H7 (cell line): Measurements from ENCODE around the gene NUP214. TPM values are rescaled to one million over a fixed set of nuclear protein-coding genes. Genes with fewer than 3 reads are reported as not detected.

Source experiments
- DNase-seq: peaks from one replicate; pipeline ENCODE4 v3.0.0; 2012
- H3K27me3 ChIP-seq: 2 replicates; pipeline ENCODE4 v1.6.0; 2011; ENCODE audit warnings: mild to moderate bottlenecking, low read length; ENCODE audit not compliant: control insufficient read depth, insufficient read depth
- H3K36me3 ChIP-seq: replicated peaks from 2 replicates; pipeline ENCODE4 v1.5.1; 2011; ENCODE audit warnings: low read length; ENCODE audit not compliant: control insufficient read depth, insufficient read depth
- H3K4me3 ChIP-seq: 2 replicates; pipeline ENCODE4 v1.5.1; 2011; ENCODE audit warnings: low read depth, mild to moderate bottlenecking, control low read depth, low read length, moderate library complexity; ENCODE audit not compliant: insufficient read depth
- total RNA-seq: library from RNA; depleted of rRNA; stranded (reverse); fragments of >200 nt; shearing (Covaris generic); gene quantifications from 2 replicates; pipeline ENCODE4 v1.2.3, GENCODE V29; 2014

Gene NUP214
- total RNA-seq, 1 experiment from 2014 or later: 26.5 TPM

DNA sequence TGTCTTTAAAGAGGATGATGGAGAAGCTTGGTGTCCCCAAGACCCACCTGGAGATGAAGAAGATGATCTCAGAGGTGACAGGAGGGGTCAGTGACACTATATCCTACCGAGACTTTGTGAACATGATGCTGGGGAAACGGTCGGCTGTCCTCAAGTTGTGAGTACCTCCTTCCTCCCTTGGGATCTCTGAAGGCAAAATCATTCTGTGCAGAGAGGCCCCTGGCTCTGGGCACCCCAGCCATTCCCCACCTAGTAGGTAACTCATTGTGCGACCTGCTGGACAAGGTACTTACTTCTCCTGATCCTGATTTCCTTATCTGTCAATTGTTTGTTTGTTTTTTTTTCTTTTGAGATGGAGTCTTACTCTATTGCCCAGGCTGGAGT is 7.6 kb upstream of the NUP214 start:
- Histone ChIP-seq H3K4me3 (no peak overlapping the region), H3K36me3 (peaks cover 28% of the 10 kb centered on the region), H3K27me3 (no peaks in the 10 kb centered on the region)
- no peak for DNase-seq

GRCh38 chr9:131119600-131119999 is 5.8 kb upstream of the NUP214 start:
- peak; percentile 6 for DNase-seq
- Histone ChIP-seq H3K4me3 (no peak overlapping the region), H3K27me3 (no peaks in the 10 kb centered on the region), H3K36me3 (peaks cover 26% of the 10 kb centered on the region)

- H3K4me3 ChIP-seq: no peak overlapping the region
- peaks cover 26% of the 10 kb centered on the region for H3K36me3 ChIP-seq
- H3K27me3 ChIP-seq: no peaks in the 10 kb centered on the region
- peak; percentile 4 for DNase-seq
Measured at GRCh38 chr9:131120620-131121228, 4.7 kb upstream of the NUP214 start.

- Histone ChIP-seq H3K27me3 (no peaks in the 10 kb centered on the region), H3K4me3 (no peak overlapping the region), H3K36me3 (peaks cover 25% of the 10 kb centered on the region)
- no peak for DNase-seq
Measured at GRCh38 chr9:131121346-131121745, 4.0 kb upstream of the NUP214 start.

DNA sequence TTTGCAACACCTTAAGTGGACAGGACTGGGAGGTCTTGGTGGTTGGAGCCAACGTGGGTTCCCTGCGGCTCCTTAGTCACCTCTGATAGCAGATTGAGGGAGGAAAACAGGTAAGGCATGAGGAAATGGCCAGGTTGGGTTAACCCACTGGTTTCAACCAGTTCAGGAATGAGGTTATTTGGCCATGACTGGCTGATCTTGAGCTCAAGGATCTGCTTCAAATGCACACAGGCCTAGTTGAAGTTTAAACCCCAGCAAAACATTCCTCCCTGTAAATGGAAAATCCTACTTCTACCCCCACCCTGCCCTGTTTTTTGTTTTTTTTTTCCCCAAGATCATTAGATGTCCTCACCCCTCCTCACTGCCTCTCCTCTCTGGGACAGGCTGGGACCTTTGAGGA is 3.2 kb upstream of the NUP214 start:
- H3K36me3 ChIP-seq: peaks cover 25% of the 10 kb centered on the region
- H3K27me3 ChIP-seq: no peaks in the 10 kb centered on the region
- peak; percentile 4 for DNase-seq
- H3K4me3 ChIP-seq: no peak overlapping the region

- peaks cover 30% of the 10 kb centered on the region for H3K36me3 ChIP-seq
- no peak for DNase-seq
- peak overlapping the region; percentile 99 for H3K4me3 ChIP-seq
- no peaks in the 10 kb centered on the region for H3K27me3 ChIP-seq
Measured at GRCh38 chr9:131125038-131125287, 423 bp upstream of the NUP214 start.

- DNase-seq: peak; percentile 15
- peaks cover 23% of the 10 kb centered on the region for H3K36me3 ChIP-seq
- peak overlapping the region; percentile 99 for H3K4me3 ChIP-seq
Measured at GRCh38 chr9:131126059-131126426, 657 bp downstream of the NUP214 start.

GRCh38 chr9:131129183-131129582 is 3.8 kb downstream of the NUP214 start:
- no peak for DNase-seq
- no peak overlapping the region for H3K4me3 ChIP-seq
- no peaks in the 10 kb centered on the region for H3K27me3 ChIP-seq
- peaks cover 27% of the 10 kb centered on the region for H3K36me3 ChIP-seq

More at GRCh38 chr9:131126059-131126426, 657 bp downstream of the NUP214 start:
- no peaks in the 10 kb centered on the region for H3K27me3 ChIP-seq

- Histone ChIP-seq H3K27me3 (no peaks in the 10 kb centered on the region), H3K36me3 (peaks cover 46% of the 10 kb centered on the region), H3K4me3 (no peak overlapping the region)
- DNase-seq: no peak
Measured at GRCh38 chr9:131138676-131139075, 13.3 kb downstream of the NUP214 start.

- DNase-seq: no peak
- Histone ChIP-seq H3K4me3 (no peak overlapping the region), H3K27me3 (no peaks in the 10 kb centered on the region), H3K36me3 (peaks cover 49% of the 10 kb centered on the region)
Measured at GRCh38 chr9:131140112-131140511, 14.7 kb downstream of the NUP214 start.

- Histone ChIP-seq H3K36me3 (peaks cover 53% of the 10 kb centered on the region), H3K27me3 (no peaks in the 10 kb centered on the region), H3K4me3 (no peak overlapping the region)
- DNase-seq: no peak
Measured at GRCh38 chr9:131140550-131140949, 15.2 kb downstream of the NUP214 start.

DNA sequence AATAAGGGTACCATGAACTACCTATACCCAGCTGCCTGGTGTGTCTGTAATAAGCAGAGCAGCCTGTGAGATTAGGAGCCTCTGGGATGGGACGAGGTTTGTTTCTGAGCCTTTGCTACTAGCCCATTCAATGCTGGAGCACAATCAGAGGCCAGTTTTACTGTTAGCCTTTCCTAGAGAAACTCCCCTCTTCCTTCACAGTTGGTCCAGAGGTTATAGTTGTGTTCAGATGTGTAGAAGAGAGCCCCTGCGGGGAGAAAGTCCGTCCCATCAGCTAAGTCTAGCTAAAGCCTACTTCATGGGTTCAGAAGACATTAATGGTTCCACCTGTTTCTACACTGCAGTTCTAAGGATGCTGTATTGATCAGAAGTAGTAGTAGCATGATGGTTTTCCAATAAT is 16.8 kb downstream of the NUP214 start:
- H3K36me3 ChIP-seq: peaks cover 47% of the 10 kb centered on the region
- no peak for DNase-seq
- no peak overlapping the region for H3K4me3 ChIP-seq
- H3K27me3 ChIP-seq: no peaks in the 10 kb centered on the region

DNA sequence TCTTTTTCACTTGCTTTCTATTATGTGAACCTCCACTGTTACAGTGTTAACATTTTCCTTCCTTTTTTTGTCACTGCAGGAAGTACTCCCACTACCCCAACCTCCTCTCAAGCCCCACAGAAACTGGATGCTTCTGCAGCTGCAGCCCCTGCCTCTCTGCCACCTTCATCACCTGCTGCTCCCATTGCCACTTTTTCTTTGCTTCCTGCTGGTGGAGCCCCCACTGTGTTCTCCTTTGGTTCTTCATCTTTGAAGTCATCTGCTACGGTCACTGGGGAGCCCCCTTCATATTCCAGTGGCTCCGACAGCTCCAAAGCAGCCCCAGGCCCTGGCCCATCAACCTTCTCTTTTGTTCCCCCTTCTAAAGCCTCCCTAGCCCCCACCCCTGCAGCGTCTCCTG is 18.8 kb downstream of the NUP214 start:
- H3K4me3 ChIP-seq: no peak overlapping the region
- peaks cover 44% of the 10 kb centered on the region for H3K36me3 ChIP-seq
- no peaks in the 10 kb centered on the region for H3K27me3 ChIP-seq
- DNase-seq: no peak

DNA sequence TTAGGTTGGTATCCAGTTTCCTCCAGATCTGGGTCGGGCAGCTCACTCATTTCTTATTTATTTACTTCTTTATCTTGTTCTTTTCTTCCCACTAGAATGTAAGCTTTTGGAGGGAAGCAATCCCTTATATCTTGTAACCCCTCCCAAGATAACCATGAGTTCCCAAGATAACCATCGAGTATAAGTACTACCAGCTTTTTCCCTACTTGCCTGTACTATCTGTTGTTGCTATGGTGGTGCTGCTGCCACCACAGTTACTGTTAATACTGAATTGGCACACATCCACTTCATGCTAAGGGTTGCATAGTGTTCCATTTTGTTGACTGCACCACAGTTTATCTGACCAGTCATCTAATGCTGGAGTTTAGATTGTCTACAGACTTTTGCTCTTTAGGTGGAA is 19.9 kb downstream of the NUP214 start:
- H3K27me3 ChIP-seq: no peaks in the 10 kb centered on the region
- no peak overlapping the region for H3K4me3 ChIP-seq
- peaks cover 39% of the 10 kb centered on the region for H3K36me3 ChIP-seq
- DNase-seq: no peak

DNA sequence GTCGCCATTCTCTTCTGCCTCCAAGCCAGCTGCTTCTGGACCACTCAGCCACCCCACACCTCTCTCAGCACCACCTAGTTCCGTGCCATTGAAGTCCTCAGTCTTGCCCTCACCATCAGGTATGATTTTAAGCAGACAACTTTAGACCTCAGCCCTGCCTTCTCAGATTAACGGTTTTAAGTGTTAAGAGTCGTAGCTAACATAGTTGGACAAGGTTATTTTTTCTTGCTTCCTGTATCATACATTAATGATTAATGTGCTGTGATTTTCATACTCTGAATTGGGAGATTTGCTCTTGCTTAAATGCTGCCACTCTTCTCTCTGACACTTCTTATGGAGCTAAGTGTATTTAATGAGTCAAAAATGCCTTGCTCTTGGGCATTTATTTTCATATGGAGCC is 20.8 kb downstream of the NUP214 start:
- no peak overlapping the region for H3K4me3 ChIP-seq
- H3K36me3 ChIP-seq: peaks cover 35% of the 10 kb centered on the region
- no peaks in the 10 kb centered on the region for H3K27me3 ChIP-seq
- DNase-seq: no peak

GRCh38 chr9:131148276-131148675 is 22.9 kb downstream of the NUP214 start:
- DNase-seq: no peak
- Histone ChIP-seq H3K36me3 (peaks cover 37% of the 10 kb centered on the region), H3K27me3 (no peaks in the 10 kb centered on the region), H3K4me3 (no peak overlapping the region)
